Testis (tissue), 2 donors: ENCODE data around the gene PTDSS2.
"Not testable (repeated sequence)": the region's sequence is repeated elsewhere in the genome, so short reads cannot be mapped to it uniquely, and the experiment has no call there.

Experiments
- CTCF ChIP-seq, 3 experiments: fragments of 450-650 bp in 2 of 3; fragments of 200-600 bp in 1 of 3; sonication (generic) in 1 of 3; IDR thresholded peaks; one replicate each; pipeline ENCODE4 v1.5.1; 2016 to 2019; ENCODE audit warnings: antibody characterized with exemption in 3 of 3, mild to moderate bottlenecking in 2 of 3, moderate library complexity in 1 of 3
- POLR2A ChIP-seq: fragments of 450-650 bp; IDR thresholded peaks from one replicate; pipeline ENCODE4 v1.6.1; 2017; ENCODE audit warnings: antibody characterized with exemption, mild to moderate bottlenecking, moderate library complexity

- not testable (repeated sequence) for TF ChIP-seq CTCF (IDR thresholded peaks at IDR 0.05); POLR2A
Measured at GRCh38 chr11:434999-435740, 14.9 kb upstream of the PTDSS2 start.
